Measurements from ENCODE around the gene ETNPPL.

The ETNPPL gene

DNA sequence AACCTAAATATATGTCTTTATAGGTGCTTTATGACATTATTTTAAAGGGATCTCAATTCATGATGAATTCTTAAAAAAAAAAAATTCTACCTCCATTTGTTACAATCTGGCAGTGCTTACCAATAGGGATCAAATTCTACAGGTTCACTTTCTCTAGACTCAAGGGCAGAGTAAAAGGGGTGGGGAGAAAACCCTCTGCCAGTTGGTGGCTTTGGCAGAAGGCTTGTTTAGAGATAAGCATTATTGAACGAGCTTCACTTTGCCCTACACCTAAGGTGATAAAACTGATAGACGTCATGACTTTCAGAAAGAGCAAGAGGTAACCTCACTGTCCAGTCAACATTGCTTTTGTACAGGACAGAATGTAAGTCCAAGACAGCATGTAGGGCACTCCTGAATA lies 58.9 kb downstream of the ETNPPL start:
- H3K4me3 ChIP-seq: no peak overlapping the region
- H3K27ac ChIP-seq: no peak overlapping the region

DNA sequence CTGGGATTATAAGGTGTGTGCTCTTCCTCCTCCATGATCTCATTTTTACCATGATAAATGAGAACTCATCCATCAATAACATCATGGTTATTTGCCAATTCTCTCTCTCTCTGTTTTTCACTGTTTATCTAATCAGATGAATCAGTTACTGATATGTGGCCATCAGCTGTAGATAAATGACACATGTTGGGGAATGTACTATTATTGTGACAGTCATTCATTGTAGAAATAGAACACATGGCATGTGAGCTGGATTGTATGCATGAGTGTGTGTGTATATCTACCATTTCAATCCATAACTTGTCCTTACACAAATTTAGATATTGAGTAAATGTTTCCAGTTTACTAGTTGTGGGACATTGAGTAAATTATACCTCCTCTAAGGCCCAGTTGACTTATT lies 59.5 kb downstream of the ETNPPL start:
- Histone ChIP-seq H3K27ac (peak overlapping the region in 3 of 21 experiments; percentile 16 to 48 (median 30)), H3K4me3 (no peak overlapping the region)

DNA sequence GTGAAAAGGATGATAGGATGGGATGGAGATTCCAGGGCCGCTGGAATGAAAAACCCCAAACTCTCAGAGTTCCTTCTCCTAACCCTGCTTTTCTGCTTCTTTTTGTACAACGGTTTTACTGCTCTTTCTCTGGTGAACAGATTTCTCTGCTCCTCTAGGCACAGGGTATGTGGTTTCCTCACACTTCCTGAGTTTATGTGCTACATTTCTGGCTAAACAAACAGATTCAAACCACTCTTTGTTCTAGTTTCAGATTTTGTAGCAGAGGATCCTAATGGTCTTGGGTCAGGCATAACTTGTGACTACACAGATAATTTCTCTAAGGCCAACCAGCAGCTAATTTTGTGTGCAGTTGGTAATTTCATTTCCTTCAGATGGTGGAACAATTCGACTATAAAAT lies 59.9 kb downstream of the ETNPPL start:
- H3K27ac ChIP-seq: peak overlapping the region in 3 of 21 experiments; percentile 16 to 48 (median 30)
- H3K4me3 ChIP-seq: no peak overlapping the region

DNA sequence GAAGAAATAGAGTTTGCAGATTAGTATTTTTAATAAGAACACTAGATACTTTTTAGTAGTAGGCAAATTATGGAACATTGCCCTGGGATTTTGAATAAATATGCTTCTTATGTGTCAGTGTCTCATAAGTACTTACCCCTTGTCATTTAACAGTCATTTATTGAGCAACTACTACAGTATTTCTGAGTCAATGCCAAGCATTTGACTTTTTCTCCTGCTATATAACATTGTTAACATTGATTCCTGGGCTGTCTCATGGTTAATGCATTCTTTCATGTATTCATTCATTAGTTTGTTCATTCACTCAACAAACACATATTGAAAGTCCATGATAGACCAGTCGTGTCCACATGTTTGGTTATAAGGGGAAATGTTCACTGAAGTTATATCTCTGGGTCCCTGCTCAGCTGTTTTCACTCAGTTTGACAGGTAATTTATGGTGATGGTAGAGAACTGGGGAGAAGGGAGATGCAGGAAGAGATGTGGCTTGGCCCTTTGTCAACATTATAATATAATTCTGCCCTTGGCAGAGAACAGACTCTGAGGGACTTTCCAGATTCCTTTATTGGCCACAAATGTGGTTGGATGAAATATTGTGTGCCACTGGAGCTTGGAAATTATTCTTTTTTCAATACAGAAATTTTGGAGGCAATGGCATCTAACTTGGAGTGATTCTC lies 62.6 kb downstream of the ETNPPL start:
- no peak overlapping the region for H3K27ac ChIP-seq
- no peak overlapping the region for H3K4me3 ChIP-seq

DNA sequence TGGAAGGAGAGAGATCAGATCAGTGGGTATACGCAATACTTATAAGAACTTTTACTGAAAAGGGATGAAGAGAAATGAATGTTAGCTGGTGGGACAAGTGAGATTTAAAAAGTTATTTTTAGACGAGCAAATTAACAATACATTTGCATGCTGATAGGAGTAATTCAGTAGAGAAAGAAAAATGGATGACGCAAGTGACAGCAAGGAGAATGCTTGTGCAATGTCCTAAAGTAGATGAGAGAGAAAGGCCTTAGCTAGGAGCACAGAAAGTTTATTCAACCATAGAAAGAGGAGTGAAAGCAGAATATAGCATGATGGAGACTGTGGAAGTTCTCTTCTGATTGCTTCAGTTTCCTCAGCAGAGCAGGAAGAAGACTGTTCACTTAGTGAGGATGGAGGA lies 66.7 kb downstream of the ETNPPL start:
- Histone ChIP-seq H3K4me3 (no peak overlapping the region), H3K27ac (no peak overlapping the region)

DNA sequence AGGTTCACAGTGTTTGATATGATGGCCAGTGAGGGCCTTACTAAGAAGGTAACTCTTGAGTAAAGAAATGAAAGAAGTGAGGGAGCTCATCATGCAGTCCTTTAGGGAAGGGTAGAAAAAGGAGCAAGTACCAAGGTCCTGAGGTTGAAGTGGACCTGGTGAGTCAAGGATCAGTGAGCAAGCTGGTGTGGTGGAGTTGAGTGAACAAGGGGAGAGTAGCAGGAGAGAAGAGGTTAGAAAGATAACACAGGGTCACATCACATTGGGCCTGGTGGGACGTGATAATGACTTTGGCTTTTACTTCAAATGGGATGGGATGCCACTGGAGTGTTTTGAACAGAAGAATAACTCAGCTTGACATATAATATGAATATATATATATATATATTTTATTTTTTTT lies 67.8 kb downstream of the ETNPPL start:
- no peak overlapping the region for H3K27ac ChIP-seq
- no peak overlapping the region for H3K4me3 ChIP-seq

DNA sequence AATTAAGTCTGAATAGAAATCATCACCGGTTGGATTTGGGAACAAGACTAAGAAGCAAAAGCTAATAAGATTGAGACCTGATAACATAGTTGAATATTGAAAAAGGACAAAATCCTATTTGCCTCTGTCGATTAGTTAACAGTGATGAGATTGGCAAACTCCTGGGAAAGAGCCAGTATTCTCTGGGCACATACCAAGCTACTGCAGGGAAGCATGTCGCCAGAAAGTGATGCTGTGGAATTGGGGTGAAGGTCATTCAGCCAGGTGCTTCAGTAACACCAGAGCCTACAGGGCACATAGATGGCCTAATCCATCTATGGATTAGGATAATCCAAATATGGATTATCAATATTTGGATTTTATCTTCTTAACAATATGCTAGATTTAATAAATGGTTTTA lies 68.4 kb downstream of the ETNPPL start:
- H3K4me3 ChIP-seq: no peak overlapping the region
- H3K27ac ChIP-seq: no peak overlapping the region

DNA sequence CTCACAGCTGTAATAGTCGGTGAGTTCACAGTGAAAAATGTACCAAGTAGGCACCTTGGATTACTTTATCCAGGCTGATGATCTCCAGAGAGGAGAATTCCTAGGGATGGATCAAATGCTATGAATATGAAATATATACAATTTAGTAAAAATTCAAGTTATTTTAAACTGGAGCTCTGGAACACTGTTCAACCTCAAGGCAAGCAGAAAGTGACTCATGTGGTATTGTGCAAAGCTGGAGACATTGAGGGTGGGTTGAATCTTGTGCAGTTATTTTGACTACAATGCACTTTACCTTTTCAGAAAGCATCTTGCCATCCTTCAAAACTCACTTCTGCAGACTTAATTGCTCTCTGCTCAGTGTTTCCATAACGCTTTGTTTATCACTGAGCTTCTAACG lies 69.0 kb downstream of the ETNPPL start:
- Histone ChIP-seq H3K4me3 (no peak overlapping the region), H3K27ac (no peak overlapping the region)

DNA sequence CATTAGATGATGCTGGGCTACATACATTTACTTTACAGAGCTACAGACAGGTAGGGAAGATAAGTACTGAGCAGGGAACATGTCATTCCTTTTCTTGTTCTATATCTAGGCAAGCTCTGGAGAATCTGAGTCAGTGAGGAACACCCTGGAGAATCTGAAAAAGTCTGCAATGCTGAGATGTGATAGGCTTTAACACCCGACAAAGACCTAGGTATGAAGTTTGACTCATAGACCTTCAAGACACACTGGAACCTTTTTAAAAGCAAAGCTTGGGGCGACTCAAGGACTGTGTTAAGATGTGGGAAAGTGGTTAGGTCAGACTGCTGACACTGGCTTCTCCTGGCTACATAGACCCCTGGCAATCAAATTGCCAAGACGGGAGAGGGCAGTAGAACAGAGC lies 69.6 kb downstream of the ETNPPL start:
- H3K4me3 ChIP-seq: no peak overlapping the region
- H3K27ac ChIP-seq: no peak overlapping the region
